GM12874 (cell line): ENCODE measurements around the gene CPVL.

Experiments
- CTCF ChIP-seq: IDR thresholded peaks from 2 replicates; pipeline ENCODE4 v1.5.1; 2011; ENCODE audit warnings: low read depth, mild to moderate bottlenecking, control low read depth, low read length, moderate library complexity; ENCODE audit not compliant: insufficient read depth

CPVL gene

GRCh38 chr7:29090151-29090805 is 56.1 kb downstream of the CPVL start:
- no peak for TF ChIP-seq CTCF

- TF ChIP-seq CTCF: no peak
These were observed 58.5 kb downstream of the CPVL start for GRCh38 chr7:29087840-29088170.

- no peak for TF ChIP-seq CTCF
These were observed 59.8 kb downstream of the CPVL start for GRCh38 chr7:29086545-29086944.

- no peak for TF ChIP-seq CTCF
These were observed 61.5 kb downstream of the CPVL start for GRCh38 chr7:29084832-29085231.

GRCh38 chr7:29080803-29081202 is 65.5 kb downstream of the CPVL start:
- TF ChIP-seq CTCF: no peak

- TF ChIP-seq CTCF: no peak
These were observed 67.8 kb downstream of the CPVL start for GRCh38 chr7:29078311-29079260.

- TF ChIP-seq CTCF: no peak
These were observed 68.5 kb downstream of the CPVL start for GRCh38 chr7:29077854-29078253.
